Osteocyte (in vitro differentiated cells): ENCODE results near the gene GPC3. TPM values are rescaled to one million over a fixed set of nuclear protein-coding genes. Genes with fewer than 3 reads are reported as not detected.

ENCODE experiments used
- DNase-seq: peaks from one replicate; pipeline ENCODE4 v3.0.0; 2021; ENCODE audit warnings: mixed read lengths; ENCODE audit not compliant: unreplicated experiment; ENCODE audit errors: extremely low spot score
- H3K27ac Mint-ChIP-seq: one replicate; pipeline ENCODE4 v1.8.0; 2021; ENCODE audit warnings: mild to moderate bottlenecking, mixed read lengths; ENCODE audit not compliant: unreplicated experiment
- H3K27me3 Mint-ChIP-seq: one replicate; pipeline ENCODE4 v1.8.0; 2021; ENCODE audit warnings: mixed read lengths; ENCODE audit not compliant: unreplicated experiment
- H3K36me3 Mint-ChIP-seq: one replicate; pipeline ENCODE4 v1.8.0; 2021; ENCODE audit warnings: mixed read lengths; ENCODE audit not compliant: unreplicated experiment
- H3K4me1 Mint-ChIP-seq: one replicate; pipeline ENCODE4 v1.8.0; 2021; ENCODE audit warnings: mixed read lengths; ENCODE audit not compliant: unreplicated experiment
- H3K4me3 Mint-ChIP-seq: one replicate; pipeline ENCODE4 v1.8.0; 2021; ENCODE audit warnings: mild to moderate bottlenecking, moderate library complexity, mixed read lengths; ENCODE audit not compliant: unreplicated experiment
- H3K9me3 Mint-ChIP-seq: one replicate; pipeline ENCODE4 v1.8.0; 2021; ENCODE audit warnings: mixed read lengths; ENCODE audit not compliant: unreplicated experiment
- CTCF ChIP-seq: fragments of 200-600 bp; sonication (generic); IDR thresholded peaks from 2 replicates; pipeline ENCODE4 v1.5.0; 2021; ENCODE audit warnings: antibody characterized with exemption, mild to moderate bottlenecking, moderate library complexity
- total RNA-seq: library from RNA; stranded (reverse); gene quantifications from 2 replicates; pipeline ENCODE4 v1.2.1, GENCODE V29; 2021

The GPC3 gene
- total RNA-seq, 1 donor from 2014 or later = 19.6 TPM

GRCh38 chrX:133953785-133954355 is 31.5 kb downstream of the GPC3 start:
- Mint-ChIP-seq H3K27ac (no peak overlapping the region), H3K36me3 (no peaks in the 10 kb centered on the region), H3K4me1 (no peaks in the 10 kb centered on the region), H3K27me3 (peaks cover 7% of the 10 kb centered on the region), H3K9me3 (peaks cover 12% of the 10 kb centered on the region), H3K4me3 (no peak overlapping the region)
- DNase-seq = no peak
- TF ChIP-seq CTCF = no peak

GRCh38 chrX:133953078-133953477 is 32.3 kb downstream of the GPC3 start:
- no peaks in the 10 kb centered on the region for H3K36me3 Mint-ChIP-seq
- H3K27me3 Mint-ChIP-seq = peaks cover 7% of the 10 kb centered on the region
- DNase-seq = no peak
- H3K4me3 Mint-ChIP-seq = no peak overlapping the region
- H3K9me3 Mint-ChIP-seq = peaks cover 12% of the 10 kb centered on the region
- H3K4me1 Mint-ChIP-seq = no peaks in the 10 kb centered on the region
- no peak overlapping the region for H3K27ac Mint-ChIP-seq
- no peak for TF ChIP-seq CTCF

GRCh38 chrX:133951098-133951497 is 34.3 kb downstream of the GPC3 start:
- peaks cover 12% of the 10 kb centered on the region for H3K9me3 Mint-ChIP-seq
- H3K4me1 Mint-ChIP-seq = no peaks in the 10 kb centered on the region
- no peak overlapping the region for H3K4me3 Mint-ChIP-seq
- no peak overlapping the region for H3K27ac Mint-ChIP-seq
- peaks cover 7% of the 10 kb centered on the region for H3K27me3 Mint-ChIP-seq
- DNase-seq = no peak
- TF ChIP-seq CTCF = no peak
- H3K36me3 Mint-ChIP-seq = no peaks in the 10 kb centered on the region

DNA sequence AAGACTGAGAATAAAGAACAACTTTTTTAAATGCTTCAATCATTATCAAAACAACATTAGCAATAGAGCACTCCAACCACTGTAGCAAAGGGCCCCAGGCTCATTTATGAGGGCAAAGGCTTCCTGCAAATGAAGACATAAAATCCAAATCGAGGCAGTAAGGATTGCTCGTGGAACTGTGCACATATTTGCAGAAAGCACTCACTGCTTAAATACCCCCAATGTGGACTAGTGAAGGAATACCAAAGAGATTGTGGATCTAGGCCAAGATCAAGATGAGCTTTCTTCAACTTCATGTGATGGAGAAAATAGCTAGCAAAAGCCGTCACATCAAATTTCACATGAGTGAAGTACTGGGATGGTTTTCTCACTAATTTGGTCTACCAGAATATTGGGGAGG is 35.2 kb downstream of the GPC3 start:
- H3K4me3 Mint-ChIP-seq = no peak overlapping the region
- no peaks in the 10 kb centered on the region for H3K4me1 Mint-ChIP-seq
- H3K27me3 Mint-ChIP-seq = peaks cover 6% of the 10 kb centered on the region
- H3K36me3 Mint-ChIP-seq = no peaks in the 10 kb centered on the region
- DNase-seq = no peak
- TF ChIP-seq CTCF = no peak
- H3K27ac Mint-ChIP-seq = no peak overlapping the region
- peaks cover 10% of the 10 kb centered on the region for H3K9me3 Mint-ChIP-seq

DNA sequence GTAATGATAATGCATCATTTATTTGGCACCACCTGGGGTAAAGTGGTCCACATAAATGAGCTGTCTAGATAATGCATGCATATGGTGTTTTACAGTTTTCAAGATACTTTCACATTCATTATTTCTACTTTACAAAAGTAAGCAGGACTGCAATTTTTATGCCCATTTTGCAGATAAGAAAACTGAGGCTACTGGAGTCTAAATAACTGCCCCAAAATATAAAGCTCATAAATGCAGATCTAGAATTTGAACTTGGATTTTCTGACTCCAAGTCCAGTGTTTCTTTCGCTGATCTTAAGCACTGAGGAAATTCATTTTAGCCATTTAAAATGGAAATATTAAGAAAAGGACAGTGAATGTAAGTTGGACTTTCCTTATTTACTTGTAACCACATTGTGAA is 36.5 kb downstream of the GPC3 start:
- Mint-ChIP-seq H3K4me1 (no peaks in the 10 kb centered on the region), H3K9me3 (peaks cover 6% of the 10 kb centered on the region), H3K27ac (no peak overlapping the region), H3K36me3 (no peaks in the 10 kb centered on the region), H3K4me3 (no peak overlapping the region), H3K27me3 (peaks cover 5% of the 10 kb centered on the region)
- no peak for TF ChIP-seq CTCF
- no peak for DNase-seq
